ENCODE results near the gene EPHA4.

The EPHA4 gene

DNA sequence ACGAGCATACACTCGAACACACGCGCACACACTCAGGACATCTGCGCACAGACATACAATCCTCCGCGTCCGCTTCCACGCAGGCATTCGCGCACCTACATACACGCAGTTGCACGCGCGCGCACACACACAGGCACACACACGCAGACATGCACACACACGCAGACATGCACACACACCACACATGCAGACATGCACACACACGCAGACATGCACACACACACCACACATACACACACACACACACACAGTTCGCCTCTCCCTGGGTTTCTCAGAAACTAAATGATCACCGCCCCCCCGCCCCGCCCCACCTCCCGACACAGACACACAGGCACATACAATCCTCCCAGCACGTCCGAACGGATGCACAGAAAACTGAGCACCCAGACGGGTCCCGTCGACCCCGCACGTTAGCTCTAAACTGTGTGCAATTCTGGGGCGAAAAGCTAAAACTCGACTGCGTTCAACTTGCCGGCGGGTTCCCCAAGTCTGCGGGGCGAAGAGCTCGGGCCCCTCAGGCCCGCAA is 1.0 kb downstream of the EPHA4 start:
- DNase-seq: no peak

DNA sequence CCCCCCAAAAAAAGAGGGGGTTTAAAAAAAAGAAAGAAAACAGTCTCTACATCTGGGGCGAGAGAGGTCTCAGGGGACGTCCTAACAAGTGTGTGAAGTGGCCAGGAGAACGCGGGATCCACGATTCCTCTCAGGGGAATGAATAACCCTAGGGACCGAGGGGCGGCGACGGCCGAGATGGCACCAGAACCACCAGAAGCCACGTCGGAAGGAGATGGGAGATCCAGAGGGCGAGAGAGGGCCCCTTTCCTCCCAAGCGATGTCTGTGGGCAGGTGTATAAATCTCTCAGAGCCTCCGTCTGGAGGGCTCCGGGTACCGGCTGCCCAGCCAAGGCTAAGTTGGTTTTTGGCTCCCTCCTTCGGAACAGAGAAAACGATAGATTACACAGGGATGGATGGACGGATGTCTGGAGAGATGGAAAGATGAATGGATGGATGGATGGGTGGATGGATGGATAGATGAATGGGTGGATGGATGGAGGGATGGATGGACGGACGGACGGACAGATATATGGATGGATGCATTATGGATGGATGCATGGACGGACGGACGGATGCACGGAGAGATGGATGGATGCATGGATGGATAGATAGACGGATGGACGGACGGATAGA is 1.7 kb downstream of the EPHA4 start:
- no peak for DNase-seq

DNA sequence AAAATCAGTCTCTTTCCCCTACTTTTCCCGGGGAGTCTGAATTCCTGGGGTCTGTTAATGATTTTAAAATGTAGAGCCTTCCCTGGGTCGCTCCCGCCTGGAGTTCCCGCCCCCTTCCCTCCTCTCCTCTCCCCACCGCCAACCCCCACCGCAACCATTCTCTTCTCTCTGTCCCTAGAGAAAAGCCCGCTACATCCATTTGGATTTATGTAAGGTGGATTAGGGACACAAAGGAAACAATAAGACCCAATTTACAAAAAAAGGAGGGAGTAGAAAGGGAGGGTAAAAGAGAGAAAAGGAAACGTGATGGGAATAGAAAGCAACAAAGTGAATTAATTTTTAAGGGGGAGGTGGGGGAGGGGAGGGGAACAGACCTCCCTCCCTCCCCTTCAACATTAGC is 2.2 kb downstream of the EPHA4 start:
- DNase-seq: no peak

DNA sequence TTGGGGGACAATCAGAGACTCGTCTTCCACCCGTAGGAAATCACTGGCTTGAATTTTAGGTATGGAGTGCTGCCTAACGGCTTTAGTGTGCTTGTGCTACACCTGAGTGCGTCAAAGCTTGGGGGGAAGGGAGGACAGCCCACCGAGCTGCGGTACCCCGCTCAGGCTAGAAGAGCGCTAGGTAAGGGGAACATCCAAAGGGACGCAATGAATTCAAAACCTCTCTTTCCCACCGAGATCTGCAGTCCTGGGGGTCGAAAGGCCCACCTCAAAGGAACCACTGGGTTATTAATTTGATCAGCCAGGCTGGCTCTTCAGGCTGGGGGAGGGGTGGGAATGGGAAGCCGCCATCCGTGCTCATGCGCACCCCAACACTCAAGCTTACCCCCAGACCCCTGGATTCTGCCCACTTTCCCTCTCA is 2.7 kb downstream of the EPHA4 start:
- no peak for DNase-seq

DNA sequence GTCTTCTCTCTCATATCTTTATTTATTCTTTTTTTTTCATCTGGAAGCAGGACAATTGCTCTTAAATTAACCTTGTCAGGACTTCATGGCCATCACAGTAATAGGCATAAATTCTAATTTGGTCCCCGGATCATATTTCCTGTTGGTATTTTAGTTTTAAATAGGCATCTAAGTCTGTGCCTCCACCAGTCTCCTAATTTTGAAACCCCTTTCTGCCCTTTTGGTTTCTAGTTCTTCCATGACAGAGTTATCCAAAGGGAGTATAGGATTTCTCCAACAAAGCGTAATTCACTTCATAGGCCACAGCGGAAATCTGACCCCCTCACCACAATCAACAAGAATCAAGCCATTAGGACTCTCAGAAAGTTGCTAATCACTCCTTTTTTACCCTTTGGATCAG is 3.8 kb downstream of the EPHA4 start:
- DNase-seq: no peak

DNA sequence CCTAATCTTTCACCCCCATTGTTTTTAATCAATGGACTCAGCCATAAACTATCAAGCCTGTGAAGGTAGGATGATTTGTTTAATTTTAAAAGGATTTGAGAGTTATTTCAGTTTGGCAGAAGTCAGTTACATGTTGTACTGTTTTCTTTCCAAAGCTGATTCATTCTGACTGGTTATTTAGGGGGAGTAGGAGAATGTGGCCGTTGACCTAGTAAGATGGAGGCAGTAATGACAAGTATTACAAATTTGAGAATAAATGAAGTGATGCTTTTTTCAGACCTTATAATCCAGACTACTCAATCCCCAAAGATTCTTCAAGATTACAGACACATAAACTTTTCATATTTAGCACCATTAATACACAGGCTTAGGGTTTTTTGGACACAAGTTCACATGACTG is 4.3 kb downstream of the EPHA4 start:
- no peak for DNase-seq

DNA sequence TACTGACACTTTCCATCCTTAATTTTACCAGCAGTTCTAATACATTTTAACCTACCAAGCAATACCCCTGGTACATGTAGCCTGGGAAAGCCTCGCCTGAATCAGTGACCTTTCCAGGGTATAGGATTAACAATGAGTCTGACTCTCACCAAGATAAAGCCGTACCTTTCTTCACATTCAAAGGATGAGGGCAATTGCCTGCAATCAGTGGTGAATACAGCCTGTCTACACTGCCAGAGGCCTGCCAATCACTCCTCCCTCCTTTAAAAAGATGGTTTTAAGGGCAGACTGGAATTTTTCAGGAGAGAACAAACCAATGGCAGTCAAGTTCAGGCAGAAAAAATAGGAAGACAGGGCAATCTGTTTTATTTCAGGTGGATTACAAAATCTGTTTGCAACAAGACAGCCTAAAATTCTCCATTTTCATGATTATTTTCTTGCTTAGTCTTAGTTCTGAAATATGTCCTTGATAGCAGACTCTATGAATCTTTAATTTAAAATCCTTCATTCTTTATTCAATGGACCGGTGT is 4.8 kb downstream of the EPHA4 start:
- DNase-seq: no peak

DNA sequence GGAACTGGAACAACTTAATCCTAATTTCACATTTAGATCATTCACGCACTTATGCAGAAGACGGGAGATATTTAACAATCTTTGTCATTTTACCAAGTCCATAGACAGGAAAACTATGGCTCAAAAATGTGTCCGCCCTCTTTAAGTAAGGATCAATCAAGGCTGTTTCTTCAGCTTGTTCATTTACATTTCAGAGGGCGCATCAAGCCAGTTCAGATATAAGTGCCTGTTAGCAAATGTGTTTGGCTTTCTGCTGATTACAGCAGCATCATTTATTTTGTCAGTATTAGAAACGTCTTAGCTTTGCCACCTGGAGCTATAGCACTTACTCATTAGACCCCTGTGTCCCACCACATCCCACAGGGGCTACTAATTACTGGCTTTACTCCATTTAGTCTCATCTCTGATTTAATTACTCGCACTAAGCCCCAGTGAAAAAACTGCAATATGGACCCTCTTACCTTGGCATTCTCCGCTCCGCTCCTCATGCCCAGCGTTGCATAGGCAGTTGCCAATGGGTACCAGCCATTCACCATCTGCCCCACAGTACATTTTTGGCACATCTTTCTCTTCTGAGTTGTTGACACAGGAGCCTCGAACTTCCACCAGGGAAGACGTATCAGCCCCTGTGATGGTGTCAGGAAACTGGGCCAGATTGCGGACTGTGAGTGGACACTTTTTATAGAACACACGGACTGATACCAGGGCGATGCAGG is 8.7 kb downstream of the EPHA4 start:
- DNase-seq: no peak

DNA sequence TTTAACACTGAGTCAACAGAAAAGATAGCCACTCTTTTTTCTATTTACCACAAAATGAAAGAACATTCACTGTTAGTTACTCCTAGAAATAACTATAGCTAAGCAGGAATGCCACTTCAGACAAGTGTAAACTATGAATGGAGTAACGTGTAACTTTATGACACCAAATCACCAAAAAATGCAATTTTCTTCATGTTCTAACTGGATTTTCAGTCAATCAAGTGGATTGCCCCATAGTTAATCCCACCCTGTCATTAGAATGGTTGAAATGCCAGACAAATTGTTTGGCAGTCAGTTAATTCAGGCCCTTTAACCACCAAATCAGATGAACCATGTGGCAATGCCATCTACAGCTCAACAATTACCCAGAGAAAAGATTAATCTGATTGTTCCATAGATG is 9.9 kb downstream of the EPHA4 start:
- DNase-seq: no peak

DNA sequence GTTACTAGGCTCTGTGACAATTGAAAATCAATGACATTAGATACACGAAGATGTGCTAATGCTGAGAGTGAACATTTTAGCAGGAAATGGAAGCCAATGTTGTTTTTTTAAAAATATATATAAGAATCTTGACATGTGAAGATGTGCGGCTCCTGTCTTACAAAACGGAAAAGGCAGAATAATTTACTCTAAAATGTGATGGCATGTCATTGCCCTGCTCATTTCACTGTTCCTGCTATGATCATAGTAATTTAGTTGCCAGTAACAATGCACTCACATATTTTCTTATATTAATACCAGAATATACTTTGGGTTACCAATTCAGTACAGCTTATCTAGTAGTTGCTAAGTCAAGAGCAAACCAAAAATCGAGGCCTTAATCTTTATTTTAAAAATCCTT is 10.3 kb downstream of the EPHA4 start:
- DNase-seq: no peak

DNA sequence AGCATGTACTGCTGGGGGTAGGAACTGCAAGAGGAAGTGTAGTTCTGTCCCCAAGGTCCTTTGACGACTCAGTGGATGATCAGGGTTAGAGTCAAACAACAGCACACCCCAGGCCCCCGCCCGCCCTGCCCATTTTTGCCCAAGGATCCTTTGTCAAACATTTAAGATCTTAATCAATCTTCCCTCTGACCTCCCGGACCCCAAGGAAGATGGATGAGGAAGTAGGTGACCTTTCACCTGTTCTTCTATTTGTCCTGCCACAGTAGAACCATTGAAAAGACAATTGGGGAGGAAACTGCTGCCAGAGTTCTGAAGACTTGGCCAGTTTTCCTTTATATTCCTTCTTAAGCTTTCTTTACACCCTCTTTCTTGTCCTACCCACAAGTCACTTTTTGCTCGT is 12.1 kb downstream of the EPHA4 start:
- no peak for DNase-seq

DNA sequence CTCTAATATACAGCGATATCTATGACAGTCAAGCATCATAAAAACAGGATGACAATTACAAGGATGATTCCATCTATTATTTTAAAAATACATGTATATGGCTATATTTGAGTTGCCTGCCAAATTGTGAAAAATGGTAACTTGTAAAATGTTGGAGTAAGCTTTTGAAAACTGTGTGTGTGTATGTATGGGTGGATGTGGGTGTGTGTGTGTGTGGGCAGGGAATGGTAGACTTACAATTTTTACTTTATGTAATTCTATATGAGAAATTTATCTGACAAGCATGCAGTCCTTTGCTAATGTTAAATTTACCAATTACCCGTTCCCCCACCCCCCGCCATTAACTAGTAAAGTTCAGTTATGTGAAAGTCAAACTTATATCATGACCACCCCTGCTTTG is 14.0 kb downstream of the EPHA4 start:
- no peak for DNase-seq

DNA sequence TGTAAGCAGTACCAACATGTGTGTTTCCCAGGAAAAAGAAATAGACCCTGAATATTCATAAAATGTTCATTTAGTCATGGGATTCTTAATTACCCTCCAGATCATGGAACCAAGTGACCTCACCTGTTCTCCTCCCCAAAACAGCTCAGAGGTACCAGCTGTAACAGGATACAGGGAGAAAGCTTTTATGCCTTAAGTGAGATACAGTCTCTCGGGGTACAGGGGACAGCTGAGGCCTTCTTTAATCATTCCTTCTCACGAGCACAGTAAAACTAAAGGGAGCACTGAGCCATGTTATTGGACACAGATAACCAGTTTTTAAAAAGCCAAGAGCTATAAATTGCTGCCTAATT is 16.6 kb downstream of the EPHA4 start:
- no peak for DNase-seq

DNA sequence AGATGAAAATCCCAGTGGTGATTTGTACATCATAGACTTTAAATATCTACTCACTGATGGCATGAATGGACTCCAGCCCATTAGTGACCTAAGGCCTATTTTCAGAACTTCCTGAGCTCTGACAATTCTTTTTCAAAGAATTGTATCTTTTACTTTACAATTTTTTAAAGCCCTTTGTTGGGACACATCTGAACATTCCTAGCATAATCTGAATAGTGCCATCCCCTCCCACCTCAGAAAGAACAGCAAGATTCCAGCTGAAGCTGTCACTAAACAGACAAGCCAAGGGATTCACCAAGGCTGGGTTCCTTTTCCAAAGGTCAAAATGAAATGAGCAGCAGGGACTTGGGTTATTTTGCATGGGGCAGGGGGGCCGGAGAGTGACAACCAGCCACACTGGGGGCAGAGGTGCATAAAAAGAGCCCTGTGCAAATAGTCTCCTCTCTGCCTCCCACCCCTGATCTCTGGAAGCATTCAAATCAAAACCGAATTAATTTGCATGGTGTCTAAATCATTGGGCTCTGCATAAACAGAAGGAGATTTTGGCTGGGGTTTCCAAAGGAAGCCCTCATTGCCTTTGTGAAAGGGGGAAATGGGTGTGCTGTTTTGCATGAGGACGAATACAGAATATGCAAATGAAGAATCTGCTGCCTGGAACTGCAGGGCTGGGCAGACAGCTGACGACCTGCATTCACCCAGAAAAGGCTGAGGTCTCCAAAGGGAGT is 17.2 kb downstream of the EPHA4 start:
- DNase-seq: no peak

DNA sequence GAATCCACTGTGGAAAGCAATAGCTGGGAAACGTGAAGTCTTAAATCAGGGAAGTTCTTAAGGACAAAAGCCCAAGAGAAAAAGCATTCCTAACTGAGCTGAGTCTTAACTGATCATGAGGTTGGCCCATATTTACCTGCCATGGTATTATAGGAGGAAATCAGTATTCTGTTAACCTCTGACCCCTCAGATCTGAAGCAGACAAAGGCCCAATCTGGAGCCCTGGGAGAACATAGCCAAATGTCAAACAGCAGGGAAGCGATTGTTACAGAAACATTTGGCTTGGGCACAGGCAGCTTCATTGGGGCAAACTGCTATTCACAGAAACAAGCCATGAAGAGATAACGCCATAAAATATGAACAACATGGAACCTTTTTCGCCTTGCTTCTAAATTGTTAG is 18.8 kb downstream of the EPHA4 start:
- no peak for DNase-seq

DNA sequence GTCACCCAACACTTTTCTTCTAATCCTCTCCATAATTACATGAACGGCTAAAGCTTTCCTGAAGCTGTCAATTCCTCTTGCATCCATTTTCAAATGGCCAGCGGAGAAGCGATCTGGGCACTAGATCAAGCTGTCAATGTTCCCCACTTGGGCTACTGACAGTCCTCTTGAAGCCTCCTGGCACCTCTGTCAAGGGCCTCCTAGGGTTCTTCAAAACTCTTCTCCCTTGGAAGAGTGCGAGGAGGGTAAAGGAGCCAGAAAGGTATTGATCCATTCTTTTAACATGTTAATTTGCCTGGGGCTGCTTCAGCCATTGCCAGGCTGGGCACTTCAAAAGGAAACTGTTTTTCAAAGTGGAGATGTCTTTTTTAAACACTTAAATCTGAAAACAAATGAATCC is 19.8 kb downstream of the EPHA4 start:
- DNase-seq: no peak

DNA sequence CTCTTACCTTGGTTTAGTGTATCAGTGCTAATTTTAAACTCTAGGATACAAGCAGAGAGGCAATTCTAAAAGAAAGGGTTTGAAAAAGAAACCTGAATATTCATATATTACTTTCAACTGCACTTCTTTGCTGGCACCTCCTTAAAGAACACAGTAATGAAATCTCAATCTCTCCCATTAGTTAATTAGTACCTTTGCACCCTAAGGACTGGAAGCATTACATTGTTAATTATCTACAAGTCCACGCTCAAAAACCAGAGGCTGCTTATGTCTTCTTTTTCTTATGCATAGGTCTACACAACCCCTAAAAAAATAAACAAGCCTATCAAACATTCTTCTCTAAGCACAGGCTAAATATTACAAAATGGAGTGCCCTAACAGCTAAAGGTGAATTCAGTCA is 20.2 kb downstream of the EPHA4 start:
- DNase-seq: no peak

DNA sequence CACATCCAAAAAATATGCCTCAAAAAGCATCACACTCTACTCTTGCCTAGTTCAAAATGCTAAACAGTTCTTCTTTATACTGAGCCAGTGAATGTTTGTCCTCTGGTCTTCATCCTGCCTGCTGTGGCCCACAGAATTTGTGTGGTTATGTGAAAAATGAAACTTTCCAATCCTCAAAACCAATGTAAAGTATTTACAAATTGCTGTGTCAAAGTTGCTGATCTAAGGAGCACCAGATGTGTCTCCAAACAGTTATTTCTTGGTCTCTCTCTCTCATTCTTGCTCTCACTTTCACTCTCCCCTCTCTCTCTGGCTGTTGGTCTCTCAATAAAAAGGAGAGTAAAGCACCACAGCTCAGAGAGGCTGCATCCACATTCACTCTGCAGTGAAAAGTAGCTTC is 23.0 kb downstream of the EPHA4 start:
- DNase-seq: no peak

DNA sequence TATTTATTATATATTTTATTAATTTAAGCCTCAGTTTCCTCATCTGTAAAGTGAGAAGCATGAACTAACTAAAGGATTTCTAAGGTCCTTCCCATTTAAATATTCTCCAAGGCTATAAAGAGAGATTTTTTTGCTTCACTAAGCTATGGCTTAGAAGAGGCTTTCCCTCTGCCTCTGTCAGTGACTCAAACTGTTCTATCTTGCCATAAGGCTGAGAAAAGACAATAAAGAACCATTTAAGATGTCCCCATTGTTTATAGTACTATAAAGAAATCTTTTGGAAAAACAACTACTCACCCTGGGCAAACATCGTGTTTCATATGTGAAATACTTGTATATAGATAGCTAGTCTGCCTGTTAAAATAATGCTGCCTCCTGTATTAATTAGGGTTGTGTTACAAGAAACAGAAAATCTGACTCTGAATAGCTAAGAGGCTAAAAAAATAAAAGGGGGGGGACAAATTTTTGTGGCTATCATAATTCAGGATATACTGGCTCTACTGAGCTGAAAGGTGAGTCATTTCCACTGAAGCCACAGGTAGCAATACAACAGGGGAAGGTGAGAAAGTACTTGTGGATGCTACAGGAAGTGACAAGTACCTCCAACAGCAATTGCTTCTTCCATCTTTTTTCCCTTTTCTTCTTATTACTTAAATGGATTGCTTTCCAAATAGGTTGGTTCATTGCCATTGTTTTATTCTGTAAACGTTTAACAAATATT is 25.4 kb downstream of the EPHA4 start:
- no peak for DNase-seq

DNA sequence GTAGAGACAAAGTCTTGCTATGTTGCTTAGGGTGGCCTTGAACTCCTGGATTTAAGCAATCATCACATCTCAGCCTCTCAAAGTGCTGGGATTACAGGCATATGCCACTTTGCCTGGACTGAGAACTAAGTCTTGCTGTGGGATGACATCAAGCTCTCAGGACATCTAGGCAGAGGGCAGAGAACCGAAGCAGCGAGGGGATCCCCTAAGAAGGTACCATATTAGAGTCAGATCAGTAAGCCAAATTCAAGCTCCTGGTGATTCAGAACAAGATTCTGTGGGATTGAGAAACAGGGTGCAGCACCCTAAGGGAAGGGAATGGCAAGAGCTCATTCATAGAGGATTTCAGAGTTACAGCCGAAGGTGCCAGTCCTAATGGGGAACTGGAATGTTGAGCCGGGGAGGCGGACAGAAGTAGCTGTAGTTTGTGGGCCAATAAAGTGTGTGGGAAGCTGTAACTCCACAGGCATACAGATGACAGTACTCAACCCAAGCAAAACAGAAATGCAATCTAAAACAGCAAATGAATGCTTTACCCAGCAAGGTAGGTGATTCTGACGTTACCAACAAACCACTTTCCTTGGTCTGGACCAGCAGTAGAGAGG is 30.9 kb downstream of the EPHA4 start:
- DNase-seq: no peak

DNA sequence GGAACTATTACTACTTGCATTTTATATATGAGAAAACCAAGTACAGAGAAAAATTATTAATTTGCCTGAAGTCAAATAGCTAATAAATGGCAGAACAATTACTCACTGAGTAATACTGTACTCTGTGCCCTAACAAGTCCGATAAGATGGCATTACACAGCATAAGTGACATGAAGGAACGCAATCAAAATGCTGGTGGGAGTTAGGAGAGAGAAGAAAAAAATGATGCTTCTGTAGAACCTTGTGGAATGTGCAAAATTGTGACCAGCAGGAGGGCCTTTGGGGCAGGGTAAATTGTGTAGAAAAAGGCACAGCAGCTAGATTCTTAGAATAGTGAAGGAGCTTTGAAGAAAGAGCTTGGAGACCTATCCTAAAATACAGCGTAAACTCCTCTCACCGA is 32.9 kb downstream of the EPHA4 start:
- DNase-seq: no peak

DNA sequence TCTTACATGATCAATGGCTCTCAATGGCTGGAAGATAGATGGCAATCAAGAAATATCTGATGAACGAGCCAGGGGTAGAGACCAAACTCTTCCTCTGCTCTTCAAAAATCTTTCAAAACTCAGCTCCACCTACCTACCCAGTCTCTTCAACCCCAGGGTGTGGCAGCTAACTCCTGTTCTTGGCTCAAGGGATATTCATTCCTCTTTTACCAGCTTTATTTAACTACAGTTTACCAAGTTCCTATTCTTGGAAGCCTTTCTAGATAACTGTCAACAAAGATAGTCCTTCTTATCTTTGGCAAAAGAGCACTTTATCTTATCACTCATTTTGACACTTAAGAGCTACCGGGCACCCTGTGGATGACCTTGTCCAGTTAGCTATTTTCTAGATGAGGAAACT is 36.3 kb downstream of the EPHA4 start:
- no peak for DNase-seq

DNA sequence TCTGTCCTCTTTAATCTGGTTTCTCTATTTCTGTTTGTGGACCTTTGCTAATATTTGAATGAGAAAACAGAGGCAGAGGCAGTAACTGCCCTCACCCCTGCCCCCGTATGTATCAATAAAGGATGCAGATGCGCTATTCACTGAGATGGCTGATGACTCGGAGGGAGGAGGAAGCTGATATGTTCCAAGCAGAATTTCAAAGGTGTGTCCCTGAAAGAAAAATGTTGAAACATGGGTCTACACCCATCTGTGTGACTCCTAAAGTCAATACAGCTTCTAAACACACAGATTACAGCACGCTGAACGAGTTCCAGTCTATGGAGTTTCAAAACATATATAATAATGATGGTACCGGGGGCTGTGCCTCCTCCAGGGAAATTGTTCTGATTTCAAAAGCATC is 38.8 kb downstream of the EPHA4 start:
- DNase-seq: no peak

Measured in bone marrow (tissue), 2 donors.